ENCODE measurements around the gene SPSB1.

SPSB1 gene

GRCh38 chr1:9292361-9293240 lies at the start of gene SPSB1:
TSS of gene SPSB1 (plus strand) at chr1:9292894. CDS start at chr1:9355892, 62,998 bp downstream.
- peak; percentile 90 for DNase-seq (ENCODE audit: low spot score)

- DNase-seq (ENCODE audit: low spot score) = no peak
These were observed 49.5 kb upstream of the SPSB1 start for GRCh38 chr1:9243066-9243739.

DNA sequence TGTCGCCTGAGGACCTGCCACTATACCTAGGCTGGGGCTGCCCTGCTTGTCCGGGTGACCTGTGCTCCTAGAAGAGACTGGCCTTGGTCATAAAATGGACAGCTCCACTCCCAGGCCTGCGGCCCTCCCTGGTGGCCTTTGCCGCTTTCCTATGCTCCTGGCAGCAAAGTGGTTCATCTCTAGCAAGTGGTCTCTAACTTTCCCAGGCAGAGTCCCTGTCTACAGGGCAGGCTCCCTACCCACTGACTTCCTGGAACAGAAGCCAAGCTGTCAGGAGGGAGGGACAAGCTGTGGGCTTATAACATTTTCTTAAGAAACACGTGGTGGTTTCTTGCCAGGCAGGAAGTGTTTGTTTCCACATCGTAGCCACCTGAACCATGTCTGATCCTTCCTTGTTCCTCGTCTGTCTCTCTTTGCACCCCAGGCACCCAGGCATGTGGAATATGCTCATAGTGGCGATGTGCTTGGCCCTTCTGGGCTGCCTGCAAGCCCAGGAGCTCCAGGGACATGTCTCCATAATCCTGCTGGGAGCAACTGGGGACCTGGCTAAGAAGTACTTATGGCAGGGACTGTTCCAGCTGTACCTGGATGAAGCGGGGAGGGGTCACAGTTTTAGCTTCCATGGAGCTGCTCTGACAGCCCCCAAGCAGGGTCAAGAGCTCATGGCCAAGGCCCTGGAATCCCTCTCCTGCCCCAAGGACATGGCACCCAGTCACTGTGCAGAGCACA lies 48.0 kb upstream of the SPSB1 start:
- DNase-seq (ENCODE audit: low spot score) = no peak

- DNase-seq (ENCODE audit: low spot score) = no peak
These were observed 47.5 kb upstream of the SPSB1 start for GRCh38 chr1:9245230-9245619.

- DNase-seq (ENCODE audit: low spot score) = no peak
These were observed 47.0 kb upstream of the SPSB1 start for GRCh38 chr1:9245661-9246060.

DNA sequence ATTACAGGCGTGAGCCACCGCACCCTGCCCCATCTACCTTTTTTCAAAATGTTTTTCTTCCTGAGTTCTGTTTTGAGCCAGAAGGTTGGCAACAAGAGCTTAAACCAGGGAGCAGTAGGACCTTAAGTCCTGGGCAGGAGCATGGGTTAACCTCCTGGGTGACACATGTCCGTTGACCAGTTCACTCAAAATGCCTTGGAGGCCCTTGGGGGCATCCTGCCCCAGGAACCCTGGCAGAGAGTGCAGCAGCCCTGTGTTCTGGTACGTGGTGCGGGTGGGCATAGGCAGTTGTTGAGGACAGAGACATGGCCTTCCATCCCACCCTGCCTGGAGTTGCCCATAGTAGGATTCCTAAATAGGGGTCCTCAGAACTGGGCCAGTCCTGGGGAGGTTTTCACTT lies 46.5 kb upstream of the SPSB1 start:
- no peak for DNase-seq (ENCODE audit: low spot score)

- DNase-seq (ENCODE audit: low spot score) = no peak
These were observed 45.6 kb upstream of the SPSB1 start for GRCh38 chr1:9246841-9247785.

- no peak for DNase-seq (ENCODE audit: low spot score)
These were observed 44.8 kb upstream of the SPSB1 start for GRCh38 chr1:9247894-9248293.

GRCh38 chr1:9248341-9249262 lies 44.1 kb upstream of the SPSB1 start:
- no peak for DNase-seq (ENCODE audit: low spot score)

GRCh38 chr1:9249263-9249533 lies 43.5 kb upstream of the SPSB1 start:
- DNase-seq (ENCODE audit: low spot score) = no peak

- peak; percentile 71 for DNase-seq (ENCODE audit: low spot score)
These were observed 42.9 kb upstream of the SPSB1 start for GRCh38 chr1:9249534-9250410.

GRCh38 chr1:9250411-9251381 lies 42.0 kb upstream of the SPSB1 start:
- no peak for DNase-seq (ENCODE audit: low spot score)

- DNase-seq (ENCODE audit: low spot score) = no peak
These were observed 41.2 kb upstream of the SPSB1 start for GRCh38 chr1:9251501-9251900.

- no peak for DNase-seq (ENCODE audit: low spot score)
These were observed 39.7 kb upstream of the SPSB1 start for GRCh38 chr1:9253004-9253403.

GRCh38 chr1:9253453-9254105 lies 39.1 kb upstream of the SPSB1 start:
- no peak for DNase-seq (ENCODE audit: low spot score)

DNA sequence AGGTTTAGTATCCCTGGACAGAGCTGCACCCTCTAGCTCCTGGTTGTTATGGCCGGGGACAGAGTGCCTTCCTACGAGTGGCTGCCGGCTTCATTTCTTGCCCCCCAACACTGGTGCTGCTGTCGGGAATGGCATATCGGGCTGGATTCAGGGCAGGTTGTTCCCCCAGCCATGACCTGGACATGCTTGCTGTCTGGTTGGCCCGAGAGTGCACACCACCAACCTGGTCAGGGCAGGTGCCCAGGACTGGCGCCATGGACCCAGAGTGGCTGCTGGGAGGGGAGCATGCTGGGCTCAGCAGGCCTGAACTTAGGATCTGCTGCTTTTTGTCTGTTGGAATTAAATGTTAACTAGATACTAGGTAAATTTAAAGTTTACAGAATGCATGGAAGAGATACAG lies 36.4 kb upstream of the SPSB1 start:
- no peak for DNase-seq (ENCODE audit: low spot score)

DNA sequence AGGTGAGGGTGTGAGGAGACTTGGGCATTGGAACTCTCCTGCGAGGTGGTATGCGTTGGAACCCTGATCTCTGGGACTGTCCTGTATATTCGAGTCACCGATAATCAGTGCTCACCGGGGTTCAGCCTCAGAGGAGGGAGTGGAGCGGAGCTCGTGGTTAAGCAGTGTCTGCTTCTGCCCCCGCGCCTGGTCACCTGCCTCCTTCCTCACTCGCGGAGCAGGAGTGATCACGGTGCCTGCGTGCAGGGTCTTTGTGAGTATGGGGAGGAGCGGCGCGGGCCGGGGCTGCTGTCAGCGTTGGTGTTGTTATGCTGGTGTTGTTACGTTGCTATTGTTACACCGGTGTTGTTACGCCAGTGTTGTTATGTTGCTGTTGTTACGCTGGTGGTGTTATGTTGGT lies 34.8 kb upstream of the SPSB1 start:
- DNase-seq (ENCODE audit: low spot score) = no peak

DNA sequence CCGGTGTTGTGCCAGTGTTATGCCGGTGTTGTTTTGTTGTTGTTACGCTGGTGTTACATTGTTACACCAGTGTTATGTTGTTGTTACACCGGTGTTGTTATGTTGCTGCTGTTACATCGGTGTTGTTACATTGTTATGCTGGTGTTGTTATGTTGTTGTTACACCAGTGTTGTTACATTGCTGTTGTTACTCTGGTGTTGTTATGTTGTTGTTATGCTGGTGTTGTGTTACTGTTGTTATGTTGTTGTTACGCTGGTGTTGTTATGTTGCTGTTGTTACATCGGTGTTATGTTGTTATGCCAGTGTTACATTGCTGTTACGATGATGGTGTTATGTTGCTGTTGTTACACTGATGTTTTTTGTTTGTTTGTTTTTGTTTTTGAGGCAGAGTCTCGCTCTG lies 34.1 kb upstream of the SPSB1 start:
- no peak for DNase-seq (ENCODE audit: low spot score)
